Endothelial cell of umbilical vein (primary cell): ENCODE results near the gene CDHR5.

Experiments used
- POLR2A ChIP-seq: IDR thresholded peaks from 2 replicates; pipeline ENCODE4 v1.6.1; 2012; ENCODE audit warnings: low read depth, mild to moderate bottlenecking, control low read depth, low read length
- POLR2AphosphoS5 ChIP-seq: IDR thresholded peaks from 2 replicates; pipeline ENCODE4 v1.6.1; 2012; ENCODE audit warnings: low read depth, mild to moderate bottlenecking, control low read depth, low read length, moderate library complexity; ENCODE audit not compliant: insufficient read depth
- TF ChIP-seq, protein P1 (sequence below), 2 donors: IDR thresholded peaks; 1 replicate in 1 of 2; 2 replicates in 1 of 2; pipeline ENCODE4 v1.5.1; 2011; ENCODE audit warnings: low read length in 2 of 2, mild to moderate bottlenecking in 2 of 2, moderate library complexity in 2 of 2, control low read depth in 1 of 2, inconsistent platforms in 1 of 2, low read depth in 1 of 2; ENCODE audit not compliant: insufficient read depth in 1 of 2; ENCODE audit errors: extremely low read depth in 1 of 2

DNA sequence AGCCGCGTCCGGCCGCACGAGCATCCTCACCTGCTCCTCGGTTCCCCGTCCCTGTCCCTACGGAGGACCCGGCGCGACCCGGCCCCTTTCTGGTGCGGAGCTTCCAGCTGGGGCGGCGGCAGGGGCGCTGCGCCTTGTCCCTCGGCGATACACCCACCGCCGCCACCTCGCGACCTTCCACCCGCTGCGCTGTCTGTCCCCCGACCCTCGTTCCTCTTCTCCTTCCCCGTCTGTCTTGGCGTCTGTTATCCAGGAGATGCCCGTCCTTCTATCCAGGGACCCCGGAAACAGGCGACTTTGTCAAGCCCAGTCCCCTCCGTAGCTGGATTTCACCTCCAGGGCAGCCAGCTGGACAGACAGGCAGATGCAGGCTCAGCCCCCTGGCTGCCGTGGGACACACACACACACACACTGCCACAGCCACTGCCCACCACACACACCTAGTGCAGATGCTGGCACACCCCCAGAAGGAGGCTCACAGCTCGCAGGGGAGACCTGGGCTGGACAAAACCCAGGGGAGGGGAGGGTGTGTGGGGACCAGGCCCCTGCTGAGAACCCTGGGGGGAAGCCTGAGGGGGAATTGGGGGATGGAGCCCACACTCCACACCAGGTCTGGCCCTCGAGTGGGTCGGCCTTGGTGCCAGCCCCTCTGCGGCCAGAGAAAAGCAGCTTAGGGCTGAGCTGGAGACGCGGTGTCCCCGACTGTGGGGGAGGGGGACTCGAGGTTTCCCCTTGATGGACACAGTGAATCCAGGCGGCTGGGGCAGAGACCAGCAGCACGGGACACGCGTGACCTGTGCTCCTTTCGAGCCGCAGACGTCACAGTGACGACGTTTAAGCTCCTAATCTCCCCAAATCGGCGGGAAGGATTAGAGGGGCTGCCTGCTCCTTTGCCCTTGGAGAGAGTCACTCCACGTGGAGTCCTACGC, 13.1 kb upstream of the CDHR5 start:
- TF ChIP-seq, protein P1, sequence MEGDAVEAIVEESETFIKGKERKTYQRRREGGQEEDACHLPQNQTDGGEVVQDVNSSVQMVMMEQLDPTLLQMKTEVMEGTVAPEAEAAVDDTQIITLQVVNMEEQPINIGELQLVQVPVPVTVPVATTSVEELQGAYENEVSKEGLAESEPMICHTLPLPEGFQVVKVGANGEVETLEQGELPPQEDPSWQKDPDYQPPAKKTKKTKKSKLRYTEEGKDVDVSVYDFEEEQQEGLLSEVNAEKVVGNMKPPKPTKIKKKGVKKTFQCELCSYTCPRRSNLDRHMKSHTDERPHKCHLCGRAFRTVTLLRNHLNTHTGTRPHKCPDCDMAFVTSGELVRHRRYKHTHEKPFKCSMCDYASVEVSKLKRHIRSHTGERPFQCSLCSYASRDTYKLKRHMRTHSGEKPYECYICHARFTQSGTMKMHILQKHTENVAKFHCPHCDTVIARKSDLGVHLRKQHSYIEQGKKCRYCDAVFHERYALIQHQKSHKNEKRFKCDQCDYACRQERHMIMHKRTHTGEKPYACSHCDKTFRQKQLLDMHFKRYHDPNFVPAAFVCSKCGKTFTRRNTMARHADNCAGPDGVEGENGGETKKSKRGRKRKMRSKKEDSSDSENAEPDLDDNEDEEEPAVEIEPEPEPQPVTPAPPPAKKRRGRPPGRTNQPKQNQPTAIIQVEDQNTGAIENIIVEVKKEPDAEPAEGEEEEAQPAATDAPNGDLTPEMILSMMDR (IDR thresholded peaks at IDR 0.05; ENCODE audit: extremely low read depth in 1 of 2, insufficient read depth in 1 of 2, low read depth in 1 of 2, low read length in 2 of 2): no peak
- TF ChIP-seq POLR2AphosphoS5 (no peak), POLR2A (no peak)
